ENCODE measurements around the gene CDKN2AIP.
A peak's percentile ranks its signal among the peaks of the same experiment; 100 is the strongest.

Gene CDKN2AIP

DNA sequence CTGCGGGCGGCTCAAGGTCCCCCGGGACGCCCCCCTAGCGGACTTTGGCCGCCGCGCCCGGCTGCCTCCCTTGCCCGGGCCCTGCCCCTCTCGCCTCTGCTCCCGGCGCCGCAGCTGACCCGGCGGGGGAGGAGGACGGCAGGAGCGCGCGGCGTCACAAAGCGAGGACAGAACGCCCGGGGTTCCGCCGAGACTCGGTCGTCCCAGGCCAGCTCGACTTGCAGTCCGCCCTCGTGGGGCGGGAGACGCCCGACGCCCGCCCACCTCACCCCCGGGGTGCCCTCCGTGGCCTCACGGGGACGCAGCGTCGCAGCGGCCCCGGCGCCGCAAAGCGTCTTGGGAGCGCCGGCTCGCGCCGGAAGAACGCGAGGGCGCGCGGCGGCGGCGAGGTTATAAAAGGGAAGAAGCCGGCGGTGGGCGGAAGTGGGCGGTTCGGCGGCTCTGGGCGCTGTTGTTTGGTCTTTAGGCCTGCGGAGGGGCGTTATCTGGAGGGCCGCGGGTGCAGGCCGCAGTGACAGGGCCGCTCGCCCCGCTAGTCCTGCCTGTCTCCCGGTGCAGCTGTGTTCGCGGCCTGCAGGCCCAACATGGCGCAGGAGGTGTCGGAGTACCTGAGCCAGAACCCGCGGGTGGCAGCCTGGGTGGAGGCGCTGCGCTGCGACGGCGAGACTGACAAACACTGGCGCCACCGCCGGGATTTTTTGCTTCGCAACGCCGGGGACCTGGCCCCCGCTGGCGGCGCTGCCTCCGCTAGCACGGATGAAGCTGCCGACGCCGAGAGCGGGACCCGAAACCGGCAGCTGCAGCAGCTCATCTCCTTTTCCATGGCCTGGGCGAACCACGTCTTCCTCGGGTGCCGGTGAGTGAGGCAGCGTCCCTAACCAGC, at the start of gene CDKN2AIP:
Gene CDKN2AIP (plus strand): TSS at position 423 of the 883 bp plus-strand sequence. CDS start 162 bp downstream, at position 585.
- DNase-seq: peak; percentile 96

DNA sequence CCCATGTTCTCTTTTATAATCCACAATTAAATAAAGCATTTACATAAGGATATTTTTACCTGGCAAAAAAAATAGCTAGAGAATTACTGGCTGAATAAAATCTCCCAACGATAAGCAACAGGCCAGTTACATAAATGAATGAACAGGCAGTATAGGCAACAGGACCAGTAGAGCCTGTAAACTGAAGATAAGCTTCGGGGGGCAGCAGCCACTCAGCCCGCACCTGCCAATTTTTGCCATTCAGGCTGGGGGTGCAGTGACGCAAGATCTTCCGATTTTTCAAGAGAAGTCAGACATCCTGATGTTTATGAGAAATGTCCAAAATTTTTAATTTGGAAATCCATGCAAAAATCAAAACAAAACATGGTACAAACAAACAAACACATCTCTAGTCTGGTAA, 49.0 kb upstream of the CDKN2AIP start:
- DNase-seq: no peak

- DNase-seq: no peak
Observed at GRCh38 chr4:183396227-183396637, 48.2 kb upstream of the CDKN2AIP start.

GRCh38 chr4:183397741-183398297, 46.6 kb upstream of the CDKN2AIP start:
- DNase-seq: no peak

DNA sequence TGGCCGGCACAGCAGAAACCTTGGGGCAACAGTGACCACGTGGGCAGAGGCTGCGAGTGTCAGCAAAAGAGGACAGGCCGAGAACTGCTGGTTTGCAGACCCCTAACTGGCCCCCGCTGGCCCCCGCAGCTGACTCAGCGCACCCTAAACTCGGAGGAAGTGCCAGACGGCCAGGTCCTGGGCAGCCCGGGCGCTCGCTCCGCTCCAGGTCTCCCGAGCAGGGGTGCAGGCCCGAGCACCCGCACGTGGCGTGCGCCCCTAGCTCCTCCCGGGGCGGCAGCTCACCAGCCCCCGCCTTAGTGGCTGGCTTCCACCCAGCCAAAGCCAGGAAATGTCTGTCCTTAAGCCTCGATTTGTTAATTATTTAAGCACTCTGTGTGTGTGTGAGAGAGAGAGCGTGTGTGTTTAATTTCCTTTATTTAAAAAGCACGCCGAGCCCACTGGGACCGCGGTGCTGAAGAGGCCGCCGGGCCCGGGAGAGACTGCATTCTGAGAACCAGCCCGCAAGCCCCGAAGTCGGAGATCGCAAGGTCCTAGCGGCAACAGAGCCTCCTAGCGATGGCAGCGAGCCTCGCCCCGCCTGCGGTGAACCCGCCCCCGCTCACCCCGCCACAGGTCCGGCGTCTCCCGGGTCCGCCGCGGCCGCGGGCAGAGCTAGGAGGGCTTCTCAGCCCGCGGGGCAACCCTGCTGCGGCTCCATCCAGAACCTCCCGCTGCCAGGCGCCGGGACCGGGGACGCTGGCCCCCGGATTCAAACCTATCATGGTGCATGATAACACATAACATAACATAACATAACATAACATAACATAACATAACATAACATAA, 45.9 kb upstream of the CDKN2AIP start:
- DNase-seq: peak; percentile 51

- no peak for DNase-seq
Observed at GRCh38 chr4:183399126-183399522, 45.3 kb upstream of the CDKN2AIP start.

GRCh38 chr4:183399616-183400015, 44.8 kb upstream of the CDKN2AIP start:
- no peak for DNase-seq

DNA sequence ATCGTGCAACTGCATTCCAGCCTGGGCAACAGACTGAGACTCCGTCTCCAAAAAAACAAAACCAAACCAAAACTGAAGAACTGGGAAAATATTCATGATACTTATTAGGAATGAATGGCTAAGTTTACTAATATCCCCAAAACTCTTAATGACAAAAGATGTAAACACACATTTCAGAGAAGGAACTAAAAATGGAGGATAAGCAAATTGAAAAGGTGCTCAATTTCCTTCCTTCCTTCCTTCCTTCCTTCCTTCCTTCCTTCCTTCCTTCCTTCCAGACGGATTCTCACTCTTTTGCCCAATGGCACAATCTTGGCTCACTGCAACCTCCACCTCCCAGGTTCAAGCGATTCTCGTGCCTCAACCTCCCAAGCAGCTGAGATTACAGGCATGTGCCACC, 44.4 kb upstream of the CDKN2AIP start:
- DNase-seq: no peak

- no peak for DNase-seq
Observed at GRCh38 chr4:183401473-183401872, 43.0 kb upstream of the CDKN2AIP start.

DNA sequence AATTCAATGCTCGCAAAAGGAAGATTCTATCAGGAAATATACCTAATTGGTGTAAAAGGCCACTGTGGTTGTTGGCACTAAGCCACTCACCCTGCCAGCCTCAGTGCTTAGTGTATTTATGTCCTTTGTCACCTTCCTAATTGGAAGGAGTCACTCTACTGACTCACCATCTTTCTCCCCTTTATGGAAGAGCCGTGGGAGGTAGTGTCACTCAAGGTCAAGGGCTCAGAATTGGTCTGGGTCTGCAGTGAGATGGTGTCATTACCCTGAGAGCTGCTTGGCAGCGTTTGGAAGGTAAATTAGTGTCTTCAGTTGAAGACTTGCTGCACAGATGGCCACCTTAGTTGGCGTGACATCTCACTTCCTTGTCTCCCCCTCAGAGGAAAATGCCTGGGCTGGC, 41.7 kb upstream of the CDKN2AIP start:
- no peak for DNase-seq

GRCh38 chr4:183403486-183403885, 41.0 kb upstream of the CDKN2AIP start:
- no peak for DNase-seq

GRCh38 chr4:183403961-183404360, 40.5 kb upstream of the CDKN2AIP start:
- DNase-seq: no peak

- DNase-seq: no peak
Observed at GRCh38 chr4:183405303-183405702, 39.1 kb upstream of the CDKN2AIP start.

DNA sequence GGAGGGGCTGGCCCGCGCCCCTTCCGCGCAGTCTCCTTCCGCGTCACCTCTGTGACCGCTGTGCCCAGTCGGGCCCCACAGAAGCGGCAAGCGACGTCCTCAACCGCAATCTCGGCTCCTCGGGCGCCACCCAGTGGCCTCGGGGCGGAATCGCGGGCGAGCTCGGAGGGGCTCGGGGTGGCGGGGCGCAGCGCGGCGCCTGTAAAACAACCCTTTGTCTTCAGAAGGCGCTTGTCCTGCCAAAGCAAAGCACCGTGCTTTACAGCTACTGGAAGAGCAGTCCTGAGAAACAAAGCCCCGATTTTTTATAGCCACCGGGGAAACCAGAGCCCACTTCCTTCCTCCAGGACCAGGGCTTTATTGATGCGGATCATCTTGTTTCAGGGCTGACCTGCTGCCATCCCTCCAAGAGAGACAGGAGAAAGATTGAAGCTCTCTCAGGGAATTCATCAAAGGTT, 37.3 kb upstream of the CDKN2AIP start:
- DNase-seq: peak; percentile 85

DNA sequence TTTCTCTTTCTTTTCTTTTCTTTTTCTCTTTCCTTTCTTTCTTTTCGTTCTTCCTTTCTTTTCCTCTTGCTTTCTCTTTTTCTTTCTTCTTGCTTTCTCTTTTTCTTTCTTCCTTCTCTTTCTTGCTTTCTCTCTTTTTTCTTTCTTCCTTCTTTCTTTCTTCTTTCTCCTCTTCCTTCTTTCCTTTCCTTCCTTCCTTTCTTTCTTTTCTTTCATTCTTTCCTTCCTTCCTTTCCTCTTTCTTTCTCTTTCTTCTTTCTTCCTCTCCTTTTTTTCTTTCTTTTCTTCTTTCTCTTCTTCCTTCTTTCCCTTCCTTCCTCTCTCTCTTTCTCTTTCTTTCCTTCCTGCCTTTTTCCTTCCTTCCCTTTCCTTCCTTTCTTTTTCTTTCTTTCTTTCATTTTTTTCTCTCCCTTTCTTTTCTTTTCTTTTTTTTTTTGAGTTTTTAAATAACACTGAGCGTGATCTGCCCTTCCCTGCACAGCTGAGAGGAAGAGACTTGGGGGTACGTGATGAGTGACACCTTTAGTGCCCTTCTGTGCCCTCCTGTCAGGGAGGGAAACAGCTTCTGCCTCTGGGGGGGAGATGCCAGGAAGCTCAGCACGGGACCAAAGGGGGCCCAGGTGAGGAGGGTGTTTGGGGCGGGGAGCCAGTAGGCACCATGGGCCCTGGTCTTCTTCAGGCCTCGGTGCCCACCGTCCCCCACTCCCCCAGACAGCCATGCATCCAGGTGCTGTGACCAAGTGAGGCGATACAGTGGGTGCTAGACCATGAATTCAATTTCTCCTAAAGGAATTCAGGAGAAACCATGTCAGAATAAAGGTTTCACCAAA, 36.6 kb upstream of the CDKN2AIP start:
- DNase-seq: no peak

DNA sequence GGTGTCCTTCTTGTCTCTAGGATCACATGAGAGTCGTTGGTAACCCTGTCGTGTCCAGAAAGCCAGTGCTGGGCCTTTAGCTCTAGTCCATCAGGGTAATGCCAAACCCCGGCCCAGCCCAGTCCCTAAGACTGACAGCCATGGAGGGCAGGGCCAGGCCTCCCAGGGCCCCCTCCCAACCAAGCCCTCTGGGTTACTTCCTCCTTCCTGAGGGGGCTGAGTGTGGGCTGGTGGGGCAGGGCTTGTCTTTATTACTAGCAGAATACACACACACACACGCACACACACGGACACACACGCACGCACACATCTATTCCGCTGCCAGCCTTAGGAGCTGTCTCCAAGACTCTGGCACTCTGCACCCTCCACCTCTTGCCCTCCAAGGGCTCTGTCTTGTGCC, 35.6 kb upstream of the CDKN2AIP start:
- DNase-seq: no peak

GRCh38 chr4:183409483-183409882, 35.0 kb upstream of the CDKN2AIP start:
- DNase-seq: no peak

- no peak for DNase-seq
Observed at GRCh38 chr4:183409934-183410333, 34.5 kb upstream of the CDKN2AIP start.

DNA sequence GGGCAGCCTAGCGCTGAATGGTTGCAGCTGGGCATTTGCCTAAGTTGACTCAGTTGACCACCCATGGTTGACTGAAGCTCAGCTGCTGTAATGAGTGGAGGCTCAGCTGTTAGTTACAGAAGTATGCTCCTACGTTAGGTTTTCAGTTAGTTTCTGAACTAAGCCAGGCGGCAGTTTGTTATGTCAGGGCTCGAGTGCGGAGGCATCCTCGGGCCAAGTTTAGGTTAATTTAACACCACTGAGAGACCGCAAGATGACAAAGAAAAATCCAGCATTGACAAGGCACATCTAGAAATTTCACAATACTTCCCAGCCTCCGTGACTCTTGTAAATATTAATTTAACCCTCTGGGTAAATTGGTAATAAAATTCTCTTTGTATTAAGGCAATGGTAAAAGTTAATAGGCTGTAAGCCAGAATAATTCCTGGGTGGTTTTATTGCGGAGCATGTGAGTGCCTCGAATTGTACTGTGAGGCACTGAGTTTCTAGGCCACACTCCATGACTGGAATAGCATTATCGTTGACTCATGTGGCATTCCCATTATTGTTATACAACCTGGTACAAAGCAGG, 33.1 kb upstream of the CDKN2AIP start:
- no peak for DNase-seq

GRCh38 chr4:183412821-183413220, 31.6 kb upstream of the CDKN2AIP start:
- no peak for DNase-seq

DNA sequence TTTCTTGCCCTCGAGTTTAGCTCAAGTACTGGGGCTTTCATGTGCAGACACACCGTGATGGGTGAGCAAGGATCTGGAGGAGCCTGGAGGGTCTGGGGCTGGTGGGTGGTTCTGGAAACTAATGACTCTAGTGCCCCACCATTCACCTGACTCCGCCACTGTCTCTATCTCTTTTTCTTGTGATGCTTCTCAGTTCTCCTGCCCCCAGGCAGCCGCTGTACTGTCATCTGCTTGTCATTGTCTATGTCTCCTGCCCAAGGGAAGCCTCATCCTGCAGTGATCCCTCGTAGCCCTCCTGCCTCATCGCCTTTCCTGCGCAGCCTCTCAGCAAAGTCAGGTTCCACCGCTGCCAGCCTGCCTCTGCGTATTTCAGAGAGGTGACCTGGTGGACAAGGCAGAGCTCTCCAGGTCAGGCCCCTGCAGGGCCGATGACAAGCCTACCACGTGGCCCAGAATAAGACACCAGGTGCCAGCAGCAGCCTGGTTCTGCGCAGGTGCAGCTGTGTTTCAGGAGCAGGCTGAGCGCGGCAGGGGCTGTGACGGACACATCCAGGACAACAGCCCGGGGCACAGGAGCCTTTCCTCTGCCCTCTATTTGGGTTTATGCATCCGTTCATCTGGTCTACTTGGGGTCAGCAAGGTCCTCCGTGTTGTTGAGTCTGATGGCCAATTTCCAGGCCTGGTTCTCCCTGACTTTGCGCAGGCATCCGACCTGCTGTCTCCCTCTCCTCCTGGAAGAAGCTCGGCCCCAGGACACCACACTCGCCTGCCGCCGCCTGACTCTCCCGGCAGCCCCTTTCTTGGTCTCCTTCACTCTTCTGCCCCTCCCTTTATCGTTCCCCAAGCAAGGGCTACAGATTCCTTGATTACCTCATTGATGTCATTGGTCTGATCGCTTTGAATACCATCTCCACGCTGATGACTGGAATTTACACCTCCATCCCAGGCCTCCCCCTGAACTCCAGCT, 30.9 kb upstream of the CDKN2AIP start:
- DNase-seq: no peak

Data from CD4-positive, alpha-beta T cell treated with Interleukin-4 for 4 hours (primary cell).